Muscle of back (tissue), 11 donors: ENCODE measurements around the gene PLD3. TPM values are rescaled to one million over a fixed set of nuclear protein-coding genes. Genes with fewer than 3 reads are reported as not detected.
"Not testable (repeated sequence)": the region's sequence is repeated elsewhere in the genome, so short reads cannot be mapped to it uniquely, and the experiment has no call there.

Experiments used
- DNase-seq, 3 donors: peaks; one replicate each; pipeline versions ENCODE4 v3.0.0 to v3.0.0-alpha.2; 2013
- polyA plus RNA-seq, 10 donors: library from polyadenylated mRNA; unstranded; fragments of 120-200 nt; gene quantifications; one replicate each; pipeline ENCODE4 v1.2.1, GENCODE V29; 2013; ENCODE audit not compliant: insufficient read length in 10 of 10

PLD3 gene
- polyA plus RNA-seq, 10 donors, result 169 to 268 (median 209) TPM

- not testable (repeated sequence) for DNase-seq
These were observed 60.1 kb downstream of the PLD3 start for GRCh38 chr19:40408598-40408925.

GRCh38 chr19:40410030-40410389, 61.5 kb downstream of the PLD3 start:
- DNase-seq, result no peak

- DNase-seq, result no peak
These were observed 62.8 kb downstream of the PLD3 start for GRCh38 chr19:40411125-40411842.

- DNase-seq, result no peak
These were observed 63.5 kb downstream of the PLD3 start for GRCh38 chr19:40411958-40412499.

- DNase-seq, result no peak
These were observed 64.4 kb downstream of the PLD3 start for GRCh38 chr19:40412866-40413265.

GRCh38 chr19:40413291-40413845, 64.9 kb downstream of the PLD3 start, which contains the start of gene PRX:
PRX (minus strand) TSS chr19:40413378; CDS start chr19:40407932, 5,446 bp downstream.
- peak in 2 of 3 donors; percentile 44 to 82 for DNase-seq

- no peak for DNase-seq
These were observed 66.3 kb downstream of the PLD3 start for GRCh38 chr19:40414542-40415535.

GRCh38 chr19:40415768-40416167, 67.3 kb downstream of the PLD3 start:
- no peak for DNase-seq

- DNase-seq, result peak in 2 of 3 donors; percentile 74 to 88
These were observed 68.6 kb downstream of the PLD3 start for GRCh38 chr19:40416918-40417642.

- peak in 1 of 3 donors; percentile 61 for DNase-seq
These were observed 69.1 kb downstream of the PLD3 start for GRCh38 chr19:40417643-40417981.

GRCh38 chr19:40418040-40418439, 69.5 kb downstream of the PLD3 start:
- DNase-seq, result no peak

- no peak for DNase-seq
These were observed 70.6 kb downstream of the PLD3 start for GRCh38 chr19:40419066-40419612.

GRCh38 chr19:40419780-40420179, 71.3 kb downstream of the PLD3 start:
- no peak for DNase-seq

- no peak for DNase-seq
These were observed 71.9 kb downstream of the PLD3 start for GRCh38 chr19:40420451-40420765.

- peak; percentile 92 to 99 (median 97) for DNase-seq
These were observed 72.6 kb downstream of the PLD3 start for GRCh38 chr19:40420766-40421765.

- no peak for DNase-seq
These were observed 73.7 kb downstream of the PLD3 start for GRCh38 chr19:40421993-40422747.

- DNase-seq, result no peak
These were observed 74.5 kb downstream of the PLD3 start for GRCh38 chr19:40422748-40423566.

- DNase-seq, result no peak
These were observed 75.4 kb downstream of the PLD3 start for GRCh38 chr19:40423938-40424337.
